UCSD-AML1 (cell line): Measurements from ENCODE around the gene DMXL2.
"Not testable (repeated sequence)": the region's sequence is repeated elsewhere in the genome, so short reads cannot be mapped to it uniquely, and the experiment has no call there.

Experiments used
- DNase-seq: peaks from one replicate; lab custom pipeline; 2025; ENCODE audit not compliant: unreplicated experiment; lab: John Stamatoyannopoulos, UW

Gene DMXL2

GRCh38 chr15:51624022-51624421 lies 1.5 kb upstream of the DMXL2 start:
- no peak for DNase-seq

GRCh38 chr15:51623386-51623938 lies 891 bp upstream of the DMXL2 start:
- DNase-seq: no peak

- DNase-seq: peak; percentile 65
These were observed 501 bp downstream of the DMXL2 start for GRCh38 chr15:51621936-51622603.

GRCh38 chr15:51621155-51621765 lies 1.3 kb downstream of the DMXL2 start:
- DNase-seq: no peak

- no peak for DNase-seq
These were observed 1.9 kb downstream of the DMXL2 start for GRCh38 chr15:51620641-51621040.

- DNase-seq: no peak
These were observed 2.4 kb downstream of the DMXL2 start for GRCh38 chr15:51620122-51620521.

GRCh38 chr15:51619331-51620035 lies 3.1 kb downstream of the DMXL2 start:
- no peak for DNase-seq

- DNase-seq: no peak
These were observed 4.7 kb downstream of the DMXL2 start for GRCh38 chr15:51617886-51618285.

- DNase-seq: no peak
These were observed 8.6 kb downstream of the DMXL2 start for GRCh38 chr15:51613951-51614350.

GRCh38 chr15:51612669-51613068 lies 9.9 kb downstream of the DMXL2 start:
- not testable (repeated sequence) for DNase-seq

- not testable (repeated sequence) for DNase-seq
These were observed 19.1 kb downstream of the DMXL2 start for GRCh38 chr15:51603462-51603948.

GRCh38 chr15:51603002-51603401 lies 19.6 kb downstream of the DMXL2 start:
- DNase-seq: no peak

- DNase-seq: no peak
These were observed 20.1 kb downstream of the DMXL2 start for GRCh38 chr15:51602484-51602883.

GRCh38 chr15:51601801-51602200 lies 20.8 kb downstream of the DMXL2 start:
- no peak for DNase-seq

- DNase-seq: no peak
These were observed 22.5 kb downstream of the DMXL2 start for GRCh38 chr15:51600114-51600513.

GRCh38 chr15:51589881-51590568 lies 32.5 kb downstream of the DMXL2 start:
- no peak for DNase-seq

GRCh38 chr15:51588966-51589365 lies 33.6 kb downstream of the DMXL2 start:
- no peak for DNase-seq

GRCh38 chr15:51585986-51586385 lies 36.6 kb downstream of the DMXL2 start:
- no peak for DNase-seq

- DNase-seq: no peak
These were observed 41.6 kb downstream of the DMXL2 start for GRCh38 chr15:51580982-51581381.

- no peak for DNase-seq
These were observed 42.2 kb downstream of the DMXL2 start for GRCh38 chr15:51580385-51580784.

GRCh38 chr15:51579012-51579411 lies 43.6 kb downstream of the DMXL2 start:
- DNase-seq: no peak
